HL-60 (cell line): ENCODE measurements around the gene TAT.

Source experiments
- CTCF ChIP-seq: IDR thresholded peaks from one replicate; pipeline ENCODE4 v1.5.1; 2011; ENCODE audit warnings: low read length, control low read depth, inconsistent platforms; ENCODE audit not compliant: insufficient read depth
- GABPA ChIP-seq: IDR thresholded peaks from 2 replicates; pipeline ENCODE4 v1.6.1; 2012; ENCODE audit warnings: low read depth
- POLR2AphosphoS5 ChIP-seq: IDR thresholded peaks from 2 replicates; pipeline ENCODE4 v1.6.1; 2012; ENCODE audit warnings: low read depth

DNA sequence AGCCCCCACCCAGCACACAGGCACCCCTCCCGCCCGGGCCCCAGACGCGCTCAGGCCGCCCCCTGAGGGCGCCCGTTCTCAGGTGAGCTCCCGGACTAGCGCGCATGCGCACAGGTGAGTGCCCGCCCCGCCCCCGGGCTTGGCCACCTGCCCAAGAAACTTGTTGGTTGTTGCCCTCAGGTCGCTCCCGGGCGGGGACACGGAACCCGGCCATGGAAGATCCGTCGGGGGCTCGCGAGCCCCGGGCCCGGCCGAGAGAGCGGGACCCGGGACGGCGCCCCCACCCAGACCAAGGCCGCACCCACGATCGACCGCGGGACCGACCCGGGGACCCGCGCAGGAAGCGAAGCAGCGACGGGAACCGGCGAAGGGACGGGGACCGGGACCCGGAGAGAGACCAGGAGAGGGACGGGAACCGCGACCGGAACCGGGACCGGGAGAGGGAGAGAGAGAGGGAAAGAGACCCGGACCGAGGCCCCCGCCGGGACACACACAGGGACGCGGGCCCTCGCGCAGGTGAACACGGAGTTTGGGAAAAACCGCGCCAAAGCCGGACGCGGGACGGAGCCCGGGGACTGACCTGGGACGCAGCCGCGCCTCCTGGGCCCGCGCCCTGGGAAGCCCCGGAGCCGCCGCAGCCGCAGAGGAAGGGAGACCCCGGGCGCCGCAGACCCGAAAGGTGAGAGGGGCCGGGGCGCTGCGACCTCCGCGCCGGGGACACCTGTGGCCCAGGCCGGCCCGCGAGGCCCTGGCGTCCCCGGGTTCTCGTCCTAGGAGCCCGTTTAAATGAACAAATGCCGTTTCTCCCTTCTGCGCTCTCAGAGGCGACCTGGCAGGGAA is 49.3 kb upstream of the TAT start, which contains the start of gene MARVELD3:
- no peak for TF ChIP-seq GABPA
- TF ChIP-seq CTCF, result no peak
- TF ChIP-seq POLR2AphosphoS5, result no peak
